Testis (tissue), 5 donors: Measurements from ENCODE around the gene EVI5. TPM values are rescaled to one million over a fixed set of nuclear protein-coding genes. Genes with fewer than 3 reads are reported as not detected.

Source experiments
- DNase-seq: peaks from one replicate; pipeline ENCODE4 v3.0.0-alpha.2; 2019
- H3K27ac ChIP-seq, 2 donors: fragments of 200-600 bp; sonication (generic); one replicate each; pipeline ENCODE4 v1.5.1; 2019
- H3K27me3 ChIP-seq: fragments of 200-600 bp; sonication (generic); one replicate; pipeline ENCODE4 v1.5.1; 2019
- H3K36me3 ChIP-seq: fragments of 200-600 bp; sonication (generic); one replicate; pipeline ENCODE4 v1.5.1; 2017; ENCODE audit warnings: low read depth; ENCODE audit errors: missing control alignments
- H3K4me1 ChIP-seq: fragments of 200-600 bp; sonication (generic); one replicate; pipeline ENCODE4 v1.5.1; 2019
- H3K4me3 ChIP-seq, 2 donors: fragments of 200-600 bp; sonication (generic); one replicate each; pipeline ENCODE4 v1.5.1; 2017 to 2019
- H3K9me3 ChIP-seq: fragments of 200-600 bp; sonication (generic); one replicate; pipeline ENCODE4 v1.5.1; 2017
- CTCF ChIP-seq, 3 experiments: fragments of 450-650 bp in 2 of 3; fragments of 200-600 bp in 1 of 3; sonication (generic) in 1 of 3; IDR thresholded peaks; one replicate each; pipeline ENCODE4 v1.5.1; 2016 to 2019; ENCODE audit warnings: antibody characterized with exemption in 3 of 3, mild to moderate bottlenecking in 2 of 3, moderate library complexity in 1 of 3
- POLR2A ChIP-seq: fragments of 450-650 bp; IDR thresholded peaks from one replicate; pipeline ENCODE4 v1.6.1; 2017; ENCODE audit warnings: antibody characterized with exemption, mild to moderate bottlenecking, moderate library complexity
- WGBS, 2 donors: methylation state at CpG; one replicate each; pipeline ENCODE4 v1.1.5; 2018; 5-methylcytosine and 5-hydroxymethylcytosine counted together
- intact Hi-C: fragments of 100-400 bp; cut with DNase I; formaldehyde crosslinking; loops from one replicate; pipeline ENCODE4 v1.15.1; 2023; ENCODE audit warnings: low total_unique reads
- long read RNA-seq, 2 donors: transcript quantifications; one replicate each; lab custom pipeline, GENCODE V29; 2026
- polyA plus RNA-seq: library from polyadenylated mRNA; stranded (reverse); fragments of 350-450 nt; fragmentation: Illumina TruSeq; extraction: RNeasy Lipid Tissue Mini Kit (QIAGEN cat#74804); gene quantifications from one replicate; pipeline ENCODE4 v1.2.3, GENCODE V29; 2014; ENCODE audit warnings: low read depth, low replicate concordance; ENCODE audit not compliant: insufficient read depth
- total RNA-seq, 2 donors: library from RNA; depleted of rRNA; stranded (reverse); fragments of >200 nt; gene quantifications; one replicate each; pipeline ENCODE4 v1.2.3, GENCODE V29; 2016

The EVI5 gene
- total RNA-seq (10 to 100 TPM; 58.7 to 73.9 TPM), polyA plus RNA-seq (27.0 TPM)
- long read RNA-seq, donor 1: 0 reads
- long read RNA-seq, donor 2: 0 reads

- TF ChIP-seq CTCF (IDR thresholded peaks at IDR 0.05): peak in 2 of 3 experiments; percentile 28 to 33
- no peak for TF ChIP-seq POLR2A
- H3K36me3 ChIP-seq: no peaks in the 10 kb centered on the region
- H3K9me3 ChIP-seq: no peaks in the 10 kb centered on the region
- WGBS, 2 donors: 0 to 1% methylated on average over 15 to 86 of the region's 94 CpGs
- H3K4me3 ChIP-seq: peak within 1 kb of the TSS; percentile 75 to 78
- DNase-seq: peak; percentile 96
- no peaks in the 10 kb centered on the region for H3K27me3 ChIP-seq
- intact Hi-C loops: no loop called here
- peaks cover 4% of the 10 kb centered on the region for H3K4me1 ChIP-seq
- H3K27ac ChIP-seq: peak within 1 kb of the TSS; percentile 91 to 93
Measured at GRCh38 chr1:92784639-92785500, at the start of gene EVI5. Gene EVI5, minus strand, starts transcription at chr1:92785108. Its CDS starts 48,562 bp downstream, at chr1:92736546.

DNA sequence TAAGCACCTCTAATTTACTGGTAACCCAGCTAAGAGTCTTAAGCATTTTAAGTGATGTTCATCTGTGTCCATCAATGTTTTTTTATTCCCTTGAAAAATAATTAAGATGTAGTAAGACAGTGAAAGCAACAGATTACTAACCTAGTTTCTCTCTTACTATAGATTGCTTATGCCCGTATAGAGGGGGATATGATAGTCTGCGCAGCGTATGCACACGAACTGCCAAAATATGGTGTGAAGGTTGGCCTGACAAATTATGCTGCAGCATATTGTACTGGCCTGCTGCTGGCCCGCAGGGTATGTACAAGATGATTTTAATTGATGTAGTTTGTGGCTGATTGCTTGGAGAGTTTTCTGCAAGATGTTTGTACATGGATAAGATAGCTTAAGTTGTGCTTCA is 49.7 kb upstream of the EVI5 start:
- TF ChIP-seq CTCF (IDR thresholded peaks at IDR 0.05): no peak
- TF ChIP-seq POLR2A: no peak
- WGBS, 2 donors: 73 to 74% methylated on average over 5 of the region's 5 CpGs
- H3K4me3 ChIP-seq: no peak overlapping the region
- intact Hi-C loops: no loop called here
- peaks cover 8% of the 10 kb centered on the region for H3K4me1 ChIP-seq
- no peaks in the 10 kb centered on the region for H3K36me3 ChIP-seq
- DNase-seq: no peak
- no peaks in the 10 kb centered on the region for H3K27me3 ChIP-seq
- no peaks in the 10 kb centered on the region for H3K9me3 ChIP-seq
- H3K27ac ChIP-seq: no peak overlapping the region

GRCh38 chr1:92833840-92834239 is 48.9 kb upstream of the EVI5 start:
- H3K4me1 ChIP-seq: peaks cover 8% of the 10 kb centered on the region
- DNase-seq: no peak
- intact Hi-C loops: no loop called here

DNA sequence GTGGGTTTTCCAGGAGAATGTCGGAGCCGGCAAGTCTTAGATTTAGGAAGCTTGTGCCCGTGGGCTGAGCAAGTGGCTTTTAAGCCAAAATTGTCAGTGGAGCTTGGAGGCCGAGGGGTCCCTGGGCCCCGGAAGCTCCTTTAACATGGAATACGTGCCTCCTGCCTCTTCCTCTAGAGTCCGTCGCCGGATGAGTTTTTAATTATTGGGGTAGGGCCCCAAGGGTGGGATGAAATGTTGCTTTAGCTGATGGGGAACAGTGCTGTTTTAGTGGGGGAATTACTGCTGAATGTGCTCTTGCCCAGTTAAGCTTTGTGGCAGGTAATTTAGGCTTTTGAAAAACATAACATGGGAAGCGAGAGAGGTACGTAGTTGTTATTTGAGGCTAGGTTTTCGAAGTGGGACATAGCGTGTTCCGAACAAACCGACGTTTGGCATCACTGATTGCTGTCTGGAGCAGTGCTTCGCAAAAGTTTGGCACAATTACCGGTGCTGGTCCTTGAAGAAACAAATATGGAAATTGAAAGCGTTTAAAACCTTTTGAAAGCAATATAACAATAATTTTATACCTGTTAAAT is 47.7 kb upstream of the EVI5 start:
- intact Hi-C loops: no loop called here
- Histone ChIP-seq H3K4me3 (peak overlapping the region; percentile 88 to 98), H3K9me3 (no peaks in the 10 kb centered on the region), H3K36me3 (no peaks in the 10 kb centered on the region), H3K4me1 (peaks cover 8% of the 10 kb centered on the region), H3K27ac (peak overlapping the region; percentile 84 to 94), H3K27me3 (no peaks in the 10 kb centered on the region)
- DNase-seq: no peak
- TF ChIP-seq POLR2A (no peak), CTCF (IDR thresholded peaks at IDR 0.05) (no peak)
- WGBS, 2 donors: 0 to 1% methylated on average over 19 of the region's 19 CpGs

More at GRCh38 chr1:92833840-92834239, 48.9 kb upstream of the EVI5 start:
- WGBS, 2 donors: 50% methylated on average over 5 of the region's 5 CpGs
- H3K9me3 ChIP-seq: no peaks in the 10 kb centered on the region
- no peak overlapping the region for H3K27ac ChIP-seq
- H3K27me3 ChIP-seq: no peaks in the 10 kb centered on the region
- no peak for TF ChIP-seq POLR2A
- no peak for TF ChIP-seq CTCF (IDR thresholded peaks at IDR 0.05)
- no peaks in the 10 kb centered on the region for H3K36me3 ChIP-seq
- no peak overlapping the region for H3K4me3 ChIP-seq
